K562 (cell line): Measurements from ENCODE around the gene SOD1. TPM values are rescaled to one million over a fixed set of nuclear protein-coding genes. Genes with fewer than 3 reads are reported as not detected.

Experiments used
- ERF ChIP-seq: fragments of 450-650 bp; formaldehyde crosslinking; IDR thresholded peaks from 2 replicates; pipeline ENCODE4 v1.4.0; 2020; ENCODE audit warnings: mild to moderate bottlenecking, mixed read lengths
- ETV1 ChIP-seq: fragments of 450-650 bp; conservative IDR thresholded peaks from 2 replicates; pipeline ENCODE4 v1.6.1; 2016; ENCODE audit warnings: missing genetic modification characterization, control low read depth, low read depth, missing compliant biosample characterization
- GATA2 ChIP-seq: sonication (generic); formaldehyde crosslinking; IDR thresholded peaks from 2 replicates; pipeline ENCODE4 v1.4.0; 2020; ENCODE audit warnings: mild to moderate bottlenecking, missing genetic modification reagents
- ILK ChIP-seq: fragments of 450-650 bp; IDR thresholded peaks from 2 replicates; pipeline ENCODE4 v1.6.1; 2016; ENCODE audit warnings: missing genetic modification characterization, low read depth, mild to moderate bottlenecking, missing compliant biosample characterization, moderate library complexity, borderline replicate concordance
- MAFG ChIP-seq: fragments of 450-650 bp; conservative IDR thresholded peaks from 2 replicates; pipeline ENCODE4 v1.6.1; 2016; ENCODE audit warnings: missing genetic modification characterization, missing compliant biosample characterization
- MTF1 ChIP-seq: fragments of 250-450 bp; sonication (Bioruptor Pico); IDR thresholded peaks from 2 replicates; pipeline ENCODE4 v1.9.0; 2021; ENCODE audit warnings: moderate library complexity, mild to moderate bottlenecking, inconsistent platforms, borderline replicate concordance
- ZBED1 ChIP-seq: IDR thresholded peaks from 2 replicates; pipeline ENCODE4 v1.6.1; 2014
- ZBTB1 ChIP-seq: sonication (generic); formaldehyde crosslinking; IDR thresholded peaks from 2 replicates; pipeline ENCODE4 v1.8.1; 2023; ENCODE audit warnings: missing genetic modification reagents, low read depth, mild to moderate bottlenecking, borderline replicate concordance
- ZC3H11A ChIP-seq: IDR thresholded peaks from 2 replicates; pipeline ENCODE4 v1.6.1; 2012; ENCODE audit warnings: low read depth, low read length, improper control_type of control experiment
- ZKSCAN1 ChIP-seq: fragments of 150-350 bp; IDR thresholded peaks from 2 replicates; pipeline ENCODE4 v1.6.1; 2016; ENCODE audit warnings: low read depth, low read length
- ZNF561 ChIP-seq: fragments of 450-650 bp; formaldehyde crosslinking; conservative IDR thresholded peaks from 2 replicates; pipeline ENCODE4 v1.4.0; 2020; ENCODE audit warnings: mild to moderate bottlenecking, moderate library complexity
- polyA plus RNA-seq, 8 experiments: library from polyadenylated mRNA; depleted of rRNA in 4 of 8; stranded (reverse) in 5 of 8; unstranded in 3 of 8; fragments of >200 nt; fragmentation: Nextera tagmentation in 2 of 8; fragmentation: Illumina TruSeq in 1 of 8; extraction: Ambion mirVana in 2 of 8; extraction: Trizol in 1 of 8; gene quantifications; 2 replicates each; pipeline versions ENCODE4 v1.2.1 to v1.2.3, GENCODE V29; 2011 to 2014; ENCODE audit warnings: inconsistent platforms in 1 of 8, missing spikeins in 1 of 8
- total RNA-seq, 7 experiments: library from RNA; depleted of rRNA in 6 of 7; stranded (reverse); fragments of >200 nt in 6 of 7; fragmentation: Illumina TruSeq in 2 of 7; extraction: Trizol in 2 of 7; gene quantifications; 2 replicates each; pipeline versions ENCODE4 v1.2.1 to v1.2.3, GENCODE V29; 2011 to 2021; ENCODE audit warnings: low replicate concordance in 1 of 7
- TF ChIP-seq, protein P1 (sequence below): conservative IDR thresholded peaks from 2 replicates; pipeline ENCODE4 v1.6.1; 2011; ENCODE audit warnings: low read depth, mild to moderate bottlenecking, low read length; ENCODE audit not compliant: control insufficient read depth
- TF ChIP-seq, protein P2 (sequence below): sonication (generic); formaldehyde crosslinking; IDR thresholded peaks from 2 replicates; pipeline ENCODE4 v1.8.0; 2022; ENCODE audit warnings: missing genetic modification reagents, mild to moderate bottlenecking, moderate library complexity, borderline replicate concordance
- TF ChIP-seq, protein P3 (sequence below): sonication (generic); formaldehyde crosslinking; IDR thresholded peaks from 2 replicates; pipeline ENCODE4 v1.8.1; 2023; ENCODE audit warnings: mild to moderate bottlenecking, missing genetic modification reagents
- TF ChIP-seq, protein P4 (sequence below), 2 experiments: fragments of 450-650 bp in 1 of 2; sonication (generic) in 1 of 2; formaldehyde crosslinking in 1 of 2; IDR thresholded peaks in 1 of 2; conservative IDR thresholded peaks in 1 of 2; 2 replicates each; pipeline versions ENCODE4 v1.6.1 to v1.8.1; 2016 to 2023; ENCODE audit warnings: mild to moderate bottlenecking in 2 of 2, moderate library complexity in 2 of 2, inconsistent platforms in 1 of 2, missing genetic modification reagents in 1 of 2
- TF ChIP-seq, protein P5 (sequence below): fragments of 250-450 bp; sonication (Bioruptor Pico); IDR thresholded peaks from 2 replicates; pipeline ENCODE4 v1.9.0; 2021; ENCODE audit warnings: mild to moderate bottlenecking, inconsistent platforms
- TF ChIP-seq, protein P6 (sequence below): fragments of 450-650 bp; formaldehyde crosslinking; IDR thresholded peaks from 2 replicates; pipeline ENCODE4 v1.4.0; 2022; ENCODE audit warnings: missing genetic modification characterization

The SOD1 gene
- total and polyA plus RNA-seq, 9 of the 15 experiments (the other 6 are each of a cell fraction or from before 2014, with no cell fraction given) = 452 to 1,409 (median 633) TPM

DNA sequence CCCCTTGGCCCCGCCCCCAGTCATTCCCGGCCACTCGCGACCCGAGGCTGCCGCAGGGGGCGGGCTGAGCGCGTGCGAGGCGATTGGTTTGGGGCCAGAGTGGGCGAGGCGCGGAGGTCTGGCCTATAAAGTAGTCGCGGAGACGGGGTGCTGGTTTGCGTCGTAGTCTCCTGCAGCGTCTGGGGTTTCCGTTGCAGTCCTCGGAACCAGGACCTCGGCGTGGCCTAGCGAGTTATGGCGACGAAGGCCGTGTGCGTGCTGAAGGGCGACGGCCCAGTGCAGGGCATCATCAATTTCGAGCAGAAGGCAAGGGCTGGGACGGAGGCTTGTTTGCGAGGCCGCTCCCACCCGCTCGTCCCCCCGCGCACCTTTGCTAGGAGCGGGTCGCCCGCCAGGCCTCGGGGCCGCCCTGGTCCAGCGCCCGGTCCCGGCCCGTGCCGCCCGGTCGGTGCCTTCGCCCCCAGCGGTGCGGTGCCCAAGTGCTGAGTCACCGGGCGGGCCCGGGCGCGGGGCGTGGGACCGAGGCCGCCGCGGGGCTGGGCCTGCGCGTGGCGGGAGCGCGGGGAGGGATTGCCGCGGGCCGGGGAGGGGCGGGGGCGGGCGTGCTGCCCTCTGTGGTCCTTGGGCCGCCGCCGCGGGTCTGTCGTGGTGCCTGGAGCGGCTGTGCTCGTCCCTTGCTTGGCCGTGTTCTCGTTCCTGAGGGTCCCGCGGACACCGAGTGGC lies at the start of gene SOD1 (continued):
- no peak for TF ChIP-seq ZC3H11A
- TF ChIP-seq ZBED1 = no peak
- TF ChIP-seq ZBTB1 (CRISPR knock-in tag) = no peak
- TF ChIP-seq, protein P1, sequence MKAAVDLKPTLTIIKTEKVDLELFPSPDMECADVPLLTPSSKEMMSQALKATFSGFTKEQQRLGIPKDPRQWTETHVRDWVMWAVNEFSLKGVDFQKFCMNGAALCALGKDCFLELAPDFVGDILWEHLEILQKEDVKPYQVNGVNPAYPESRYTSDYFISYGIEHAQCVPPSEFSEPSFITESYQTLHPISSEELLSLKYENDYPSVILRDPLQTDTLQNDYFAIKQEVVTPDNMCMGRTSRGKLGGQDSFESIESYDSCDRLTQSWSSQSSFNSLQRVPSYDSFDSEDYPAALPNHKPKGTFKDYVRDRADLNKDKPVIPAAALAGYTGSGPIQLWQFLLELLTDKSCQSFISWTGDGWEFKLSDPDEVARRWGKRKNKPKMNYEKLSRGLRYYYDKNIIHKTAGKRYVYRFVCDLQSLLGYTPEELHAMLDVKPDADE = peak; percentile 25; the same call in 1 of the 2 replicates
- TF ChIP-seq, protein P2, sequence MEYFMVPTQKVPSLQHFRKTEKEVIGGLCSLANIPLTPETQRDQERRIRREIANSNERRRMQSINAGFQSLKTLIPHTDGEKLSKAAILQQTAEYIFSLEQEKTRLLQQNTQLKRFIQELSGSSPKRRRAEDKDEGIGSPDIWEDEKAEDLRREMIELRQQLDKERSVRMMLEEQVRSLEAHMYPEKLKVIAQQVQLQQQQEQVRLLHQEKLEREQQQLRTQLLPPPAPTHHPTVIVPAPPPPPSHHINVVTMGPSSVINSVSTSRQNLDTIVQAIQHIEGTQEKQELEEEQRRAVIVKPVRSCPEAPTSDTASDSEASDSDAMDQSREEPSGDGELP (CRISPR knock-in tag) = peak; percentile 73
- TF ChIP-seq, protein P3, sequence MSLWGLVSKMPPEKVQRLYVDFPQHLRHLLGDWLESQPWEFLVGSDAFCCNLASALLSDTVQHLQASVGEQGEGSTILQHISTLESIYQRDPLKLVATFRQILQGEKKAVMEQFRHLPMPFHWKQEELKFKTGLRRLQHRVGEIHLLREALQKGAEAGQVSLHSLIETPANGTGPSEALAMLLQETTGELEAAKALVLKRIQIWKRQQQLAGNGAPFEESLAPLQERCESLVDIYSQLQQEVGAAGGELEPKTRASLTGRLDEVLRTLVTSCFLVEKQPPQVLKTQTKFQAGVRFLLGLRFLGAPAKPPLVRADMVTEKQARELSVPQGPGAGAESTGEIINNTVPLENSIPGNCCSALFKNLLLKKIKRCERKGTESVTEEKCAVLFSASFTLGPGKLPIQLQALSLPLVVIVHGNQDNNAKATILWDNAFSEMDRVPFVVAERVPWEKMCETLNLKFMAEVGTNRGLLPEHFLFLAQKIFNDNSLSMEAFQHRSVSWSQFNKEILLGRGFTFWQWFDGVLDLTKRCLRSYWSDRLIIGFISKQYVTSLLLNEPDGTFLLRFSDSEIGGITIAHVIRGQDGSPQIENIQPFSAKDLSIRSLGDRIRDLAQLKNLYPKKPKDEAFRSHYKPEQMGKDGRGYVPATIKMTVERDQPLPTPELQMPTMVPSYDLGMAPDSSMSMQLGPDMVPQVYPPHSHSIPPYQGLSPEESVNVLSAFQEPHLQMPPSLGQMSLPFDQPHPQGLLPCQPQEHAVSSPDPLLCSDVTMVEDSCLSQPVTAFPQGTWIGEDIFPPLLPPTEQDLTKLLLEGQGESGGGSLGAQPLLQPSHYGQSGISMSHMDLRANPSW (CRISPR knock-in tag) = peak; percentile 62; the same call in 1 of the 2 replicates
- no peak for TF ChIP-seq MTF1 (CRISPR knock-in tag)
- TF ChIP-seq ERF = no peak; the same call in 1 of the 2 replicates
- TF ChIP-seq, protein P4, sequence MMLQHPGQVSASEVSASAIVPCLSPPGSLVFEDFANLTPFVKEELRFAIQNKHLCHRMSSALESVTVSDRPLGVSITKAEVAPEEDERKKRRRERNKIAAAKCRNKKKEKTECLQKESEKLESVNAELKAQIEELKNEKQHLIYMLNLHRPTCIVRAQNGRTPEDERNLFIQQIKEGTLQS (IDR thresholded peaks at IDR 0.05) = no peak
- TF ChIP-seq, protein P4 (CRISPR knock-in tag; conservative IDR thresholded peaks at IDR 0.05) = no peak
- no peak for TF ChIP-seq ZNF561 (CRISPR knock-in tag)
- no peak for TF ChIP-seq ETV1 (tag)
- TF ChIP-seq, protein P5, sequence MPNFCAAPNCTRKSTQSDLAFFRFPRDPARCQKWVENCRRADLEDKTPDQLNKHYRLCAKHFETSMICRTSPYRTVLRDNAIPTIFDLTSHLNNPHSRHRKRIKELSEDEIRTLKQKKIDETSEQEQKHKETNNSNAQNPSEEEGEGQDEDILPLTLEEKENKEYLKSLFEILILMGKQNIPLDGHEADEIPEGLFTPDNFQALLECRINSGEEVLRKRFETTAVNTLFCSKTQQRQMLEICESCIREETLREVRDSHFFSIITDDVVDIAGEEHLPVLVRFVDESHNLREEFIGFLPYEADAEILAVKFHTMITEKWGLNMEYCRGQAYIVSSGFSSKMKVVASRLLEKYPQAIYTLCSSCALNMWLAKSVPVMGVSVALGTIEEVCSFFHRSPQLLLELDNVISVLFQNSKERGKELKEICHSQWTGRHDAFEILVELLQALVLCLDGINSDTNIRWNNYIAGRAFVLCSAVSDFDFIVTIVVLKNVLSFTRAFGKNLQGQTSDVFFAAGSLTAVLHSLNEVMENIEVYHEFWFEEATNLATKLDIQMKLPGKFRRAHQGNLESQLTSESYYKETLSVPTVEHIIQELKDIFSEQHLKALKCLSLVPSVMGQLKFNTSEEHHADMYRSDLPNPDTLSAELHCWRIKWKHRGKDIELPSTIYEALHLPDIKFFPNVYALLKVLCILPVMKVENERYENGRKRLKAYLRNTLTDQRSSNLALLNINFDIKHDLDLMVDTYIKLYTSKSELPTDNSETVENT (CRISPR knock-in tag) = peak; percentile 78
- TF ChIP-seq, protein P6, sequence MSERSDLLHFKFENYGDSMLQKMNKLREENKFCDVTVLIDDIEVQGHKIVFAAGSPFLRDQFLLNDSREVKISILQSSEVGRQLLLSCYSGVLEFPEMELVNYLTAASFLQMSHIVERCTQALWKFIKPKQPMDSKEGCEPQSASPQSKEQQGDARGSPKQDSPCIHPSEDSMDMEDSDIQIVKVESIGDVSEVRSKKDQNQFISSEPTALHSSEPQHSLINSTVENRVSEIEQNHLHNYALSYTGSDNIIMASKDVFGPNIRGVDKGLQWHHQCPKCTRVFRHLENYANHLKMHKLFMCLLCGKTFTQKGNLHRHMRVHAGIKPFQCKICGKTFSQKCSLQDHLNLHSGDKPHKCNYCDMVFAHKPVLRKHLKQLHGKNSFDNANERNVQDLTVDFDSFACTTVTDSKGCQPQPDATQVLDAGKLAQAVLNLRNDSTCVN (CRISPR knock-in tag) = no peak
- TF ChIP-seq GATA2 (CRISPR knock-in tag) = no peak
- no peak for TF ChIP-seq ZKSCAN1
- no peak for TF ChIP-seq ILK
- TF ChIP-seq MAFG (tag) = no peak
